ENCODE results near the gene PRR36.
A peak's percentile ranks its signal among the peaks of the same experiment; 100 is the strongest.

PRR36 gene

DNA sequence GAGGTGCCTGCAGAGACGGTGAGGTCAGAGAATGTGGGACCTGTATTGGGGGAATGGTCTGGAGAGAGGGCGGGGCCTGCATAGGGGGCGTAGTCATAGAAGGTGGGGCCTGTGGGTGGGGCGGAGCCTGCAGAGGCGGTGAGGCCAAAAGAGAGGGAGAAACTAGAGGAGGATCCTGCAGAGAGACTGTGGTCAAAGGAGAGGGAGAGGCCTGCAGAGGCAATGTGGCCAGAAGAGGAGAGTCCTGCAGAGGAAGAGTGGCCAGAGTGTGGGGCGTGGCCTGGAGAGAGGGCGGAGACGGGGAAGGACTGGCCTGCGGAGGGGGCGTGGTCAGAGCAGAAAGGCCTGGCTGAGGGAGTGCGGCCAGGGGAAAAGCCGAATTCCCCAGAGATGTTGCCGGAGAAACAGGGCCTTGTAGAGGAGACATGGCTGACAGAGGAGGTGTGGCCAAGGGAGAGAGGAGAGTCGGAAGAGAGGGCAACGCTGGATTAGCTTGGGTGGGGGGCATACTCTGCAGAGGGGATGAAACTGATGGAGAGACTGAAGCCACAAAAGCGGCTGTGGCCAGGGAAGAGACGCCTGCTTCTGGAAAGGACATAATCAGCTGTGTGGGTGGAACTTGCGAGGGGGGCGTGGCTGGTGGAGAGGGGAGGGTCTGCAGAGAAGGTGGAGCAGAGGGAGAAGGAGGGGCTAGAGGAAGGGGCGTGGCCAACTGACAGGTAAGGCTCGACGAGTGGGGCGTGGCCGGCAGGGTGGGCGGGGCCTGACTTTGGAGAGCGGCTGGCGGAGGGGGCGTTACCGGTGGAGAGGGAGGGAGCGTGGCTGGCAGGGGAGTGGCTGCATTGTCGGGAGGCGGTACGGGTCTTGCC, 2.5 kb downstream of the PRR36 start:
- peak; percentile 94 for DNase-seq (ENCODE audit: low spot score)

DNA sequence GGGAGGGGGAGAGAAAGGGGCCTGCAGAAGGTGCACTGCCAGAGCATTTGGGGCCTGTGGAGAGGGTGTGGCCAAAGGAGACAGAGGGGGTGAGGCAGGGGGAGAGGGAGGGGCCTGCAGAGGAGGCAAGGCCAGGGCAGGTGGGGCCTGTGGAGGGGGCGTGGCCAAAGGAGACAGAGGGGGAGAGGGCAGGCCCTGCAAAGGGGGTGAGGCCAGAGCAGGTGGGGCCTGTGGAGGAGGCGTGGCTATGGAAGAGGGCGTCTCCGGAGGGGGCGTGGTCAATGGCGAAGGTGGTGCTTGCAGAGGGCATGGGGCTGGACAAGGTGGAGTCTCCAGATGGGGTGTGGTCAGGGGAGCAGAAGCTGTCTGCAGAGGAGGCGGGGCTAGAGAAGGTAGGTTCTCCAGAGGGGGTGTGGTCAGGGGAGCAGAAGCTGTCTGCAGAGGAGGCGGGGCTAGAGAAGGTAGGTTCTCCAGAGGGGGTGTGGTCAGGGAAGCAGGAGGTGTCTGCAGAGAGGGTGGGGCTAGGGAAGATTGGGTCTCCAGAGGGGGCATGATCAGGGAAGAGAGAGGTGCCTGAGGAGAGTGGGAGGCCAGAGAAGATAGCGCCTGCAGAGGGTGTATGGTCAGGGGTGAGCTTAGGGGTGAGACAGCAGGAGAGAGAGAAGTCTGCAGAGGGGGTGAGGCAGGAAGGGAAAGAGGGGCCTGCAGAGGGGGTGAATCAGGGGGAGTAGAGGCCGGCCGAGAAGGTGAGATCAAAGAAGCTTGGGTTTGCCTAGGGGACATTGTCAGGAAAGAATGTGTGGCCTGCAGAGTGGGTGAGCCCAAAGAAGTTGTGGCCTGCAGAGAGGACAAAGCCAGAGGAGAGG, 3.4 kb downstream of the PRR36 start:
- no peak for DNase-seq (ENCODE audit: low spot score)

DNA sequence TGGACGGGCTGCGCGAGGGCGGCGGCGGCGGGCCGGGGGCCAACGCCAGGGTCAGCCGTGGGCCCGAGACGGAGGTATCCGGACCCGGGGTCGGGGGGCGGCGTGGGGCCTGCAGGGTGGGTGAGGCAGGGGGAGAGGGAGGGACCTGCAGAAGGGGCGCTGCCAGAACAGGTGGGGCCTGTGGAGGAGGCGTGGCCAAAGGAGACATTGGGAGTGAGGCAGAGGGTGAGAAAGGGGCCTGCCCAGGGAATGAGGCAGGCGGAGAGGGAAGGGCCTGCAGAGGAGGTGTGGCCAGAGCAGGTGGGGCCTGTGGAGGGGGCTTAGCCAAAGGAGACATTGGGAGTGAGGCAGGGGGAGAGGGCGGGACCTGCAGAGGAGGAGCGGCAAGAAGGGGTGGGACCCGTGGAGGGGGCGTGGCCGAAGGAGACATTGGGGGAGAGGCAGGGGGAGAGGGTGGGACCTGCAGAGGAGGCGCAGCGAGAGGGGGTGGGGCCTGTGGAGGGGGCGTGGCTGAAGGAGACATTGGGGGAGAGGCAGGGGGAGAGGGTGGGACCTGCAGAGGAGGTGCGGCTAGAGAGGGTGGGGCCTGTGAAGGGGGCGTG, 4.2 kb downstream of the PRR36 start:
- DNase-seq (ENCODE audit: low spot score) = no peak

GRCh38 chr19:7869453-7869909, 4.7 kb downstream of the PRR36 start:
- DNase-seq (ENCODE audit: low spot score) = peak; percentile 65

DNA sequence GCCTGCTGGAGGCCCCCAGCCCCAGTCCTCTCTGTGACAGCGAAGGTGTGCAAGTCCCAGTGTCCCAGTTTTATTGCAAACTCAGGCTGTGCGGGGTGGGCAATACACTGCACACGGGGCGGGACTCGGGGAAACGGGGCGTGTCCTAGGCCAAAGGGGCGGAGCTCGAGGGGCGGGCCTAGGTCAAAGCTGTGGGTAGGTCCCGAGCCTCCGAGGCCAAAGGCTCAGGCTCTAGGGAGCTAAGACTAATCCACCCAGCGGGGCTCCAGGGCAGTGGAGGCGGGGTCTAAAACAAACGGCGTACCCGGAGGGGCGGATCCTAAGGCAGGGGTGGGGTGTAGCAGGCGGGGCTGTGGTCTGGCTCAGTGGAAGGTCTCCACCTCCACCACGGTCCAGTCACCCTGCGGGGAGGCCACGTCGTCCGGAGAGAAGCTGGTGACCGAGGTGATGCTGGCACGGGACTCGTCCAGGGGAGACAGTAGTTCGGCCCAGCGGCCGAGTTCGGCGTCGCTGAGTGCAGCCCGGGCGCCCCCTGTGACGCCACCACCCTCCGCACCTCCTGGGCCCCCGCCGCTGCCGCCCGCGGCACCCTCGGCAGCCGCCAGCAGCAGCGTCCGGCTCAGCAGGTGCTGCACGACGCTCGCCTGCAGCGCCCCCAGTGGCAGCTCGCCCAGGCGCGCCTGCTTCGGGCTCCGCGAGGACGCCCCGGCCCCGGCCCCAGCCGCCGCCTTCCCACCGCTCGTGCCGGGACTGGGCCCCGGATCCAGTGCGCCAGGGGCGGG, 5.3 kb downstream of the PRR36 start:
- peak; percentile 80 for DNase-seq (ENCODE audit: low spot score)

- DNase-seq (ENCODE audit: low spot score) = no peak
Measured at GRCh38 chr19:7868326-7868670, 5.9 kb downstream of the PRR36 start.

- DNase-seq (ENCODE audit: low spot score) = no peak
Measured at GRCh38 chr19:7867092-7867844, 6.9 kb downstream of the PRR36 start.

DNA sequence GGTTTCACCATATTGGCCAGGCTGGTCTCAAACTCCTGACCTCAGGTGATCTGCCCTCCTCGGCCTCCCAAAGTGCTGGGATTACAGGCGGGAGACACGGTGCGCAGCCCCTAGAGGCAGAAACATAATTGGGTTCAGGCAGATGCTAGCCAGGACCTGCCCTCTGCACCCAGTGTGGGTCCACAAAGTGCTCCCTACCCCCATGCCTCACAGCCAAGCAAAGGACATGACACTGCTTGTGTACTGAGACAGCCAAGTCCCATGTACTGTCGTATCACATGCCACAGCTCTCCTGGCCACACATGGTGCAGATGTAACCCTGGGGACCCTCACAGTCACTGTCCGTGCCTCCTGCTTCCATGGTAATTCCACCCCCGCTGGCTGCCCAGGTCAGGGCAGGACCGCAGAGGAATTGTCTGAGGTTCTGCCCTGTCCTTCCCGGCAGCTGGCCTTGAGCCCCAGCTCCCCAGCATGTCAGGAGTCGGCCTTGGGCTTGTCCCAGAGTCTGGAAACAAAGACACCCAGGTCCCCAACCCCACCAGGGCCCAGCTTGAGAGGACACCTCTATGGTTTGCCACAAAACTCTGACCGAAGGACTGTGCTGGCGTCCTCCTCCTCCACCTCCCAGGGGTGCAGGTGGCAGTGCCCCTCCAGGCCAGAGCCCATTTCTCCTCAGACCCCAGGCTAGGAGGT, 7.6 kb downstream of the PRR36 start:
- no peak for DNase-seq (ENCODE audit: low spot score)

GRCh38 chr19:7865262-7865911, 8.8 kb downstream of the PRR36 start:
- DNase-seq (ENCODE audit: low spot score) = no peak

GRCh38 chr19:7864690-7865074, 9.5 kb downstream of the PRR36 start:
- no peak for DNase-seq (ENCODE audit: low spot score)

GRCh38 chr19:7863971-7864689, 10.1 kb downstream of the PRR36 start:
- DNase-seq (ENCODE audit: low spot score) = no peak

- no peak for DNase-seq (ENCODE audit: low spot score)
Measured at GRCh38 chr19:7863157-7863970, 10.8 kb downstream of the PRR36 start.

GRCh38 chr19:7862413-7862951, 11.7 kb downstream of the PRR36 start:
- DNase-seq (ENCODE audit: low spot score) = peak; percentile 75

DNA sequence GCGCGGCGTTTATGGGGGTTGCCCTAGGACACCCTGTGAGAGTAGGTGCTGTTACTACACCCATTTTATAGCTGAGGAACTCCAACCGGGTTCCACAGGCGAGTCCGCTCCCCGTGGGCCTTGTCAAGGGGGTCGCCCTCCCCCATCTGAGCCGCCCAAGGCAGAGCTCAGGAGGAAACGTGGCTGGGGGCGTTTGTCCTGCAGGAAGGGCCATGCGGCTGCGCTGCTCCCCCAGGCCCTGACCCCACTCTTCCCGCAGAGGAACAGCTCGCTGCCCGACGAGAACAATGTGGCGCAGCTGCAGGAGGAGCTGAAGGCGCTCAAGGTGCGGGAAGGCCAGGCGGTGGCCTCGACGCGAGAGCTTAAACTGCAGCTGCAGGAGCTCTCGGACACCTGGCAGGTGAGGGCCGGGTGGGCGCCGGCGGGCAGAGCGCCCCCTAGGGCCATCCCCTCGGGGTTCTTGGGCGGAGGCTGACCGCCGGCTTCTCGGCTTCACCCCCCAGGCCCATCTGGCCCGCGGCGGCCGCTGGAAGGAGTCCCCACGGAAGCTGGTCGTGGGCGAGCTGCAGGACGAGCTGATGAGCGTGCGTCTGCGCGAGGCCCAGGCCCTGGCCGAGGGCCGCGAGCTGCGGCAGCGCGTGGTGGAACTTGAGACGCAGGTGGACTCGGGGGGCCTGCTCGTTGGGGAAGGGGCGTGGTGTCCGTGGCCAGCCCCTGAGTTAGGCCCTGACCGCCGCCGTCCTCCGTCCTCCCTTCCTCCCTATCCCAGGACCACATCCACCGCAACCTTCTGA, 12.4 kb downstream of the PRR36 start:
- no peak for DNase-seq (ENCODE audit: low spot score)

DNA sequence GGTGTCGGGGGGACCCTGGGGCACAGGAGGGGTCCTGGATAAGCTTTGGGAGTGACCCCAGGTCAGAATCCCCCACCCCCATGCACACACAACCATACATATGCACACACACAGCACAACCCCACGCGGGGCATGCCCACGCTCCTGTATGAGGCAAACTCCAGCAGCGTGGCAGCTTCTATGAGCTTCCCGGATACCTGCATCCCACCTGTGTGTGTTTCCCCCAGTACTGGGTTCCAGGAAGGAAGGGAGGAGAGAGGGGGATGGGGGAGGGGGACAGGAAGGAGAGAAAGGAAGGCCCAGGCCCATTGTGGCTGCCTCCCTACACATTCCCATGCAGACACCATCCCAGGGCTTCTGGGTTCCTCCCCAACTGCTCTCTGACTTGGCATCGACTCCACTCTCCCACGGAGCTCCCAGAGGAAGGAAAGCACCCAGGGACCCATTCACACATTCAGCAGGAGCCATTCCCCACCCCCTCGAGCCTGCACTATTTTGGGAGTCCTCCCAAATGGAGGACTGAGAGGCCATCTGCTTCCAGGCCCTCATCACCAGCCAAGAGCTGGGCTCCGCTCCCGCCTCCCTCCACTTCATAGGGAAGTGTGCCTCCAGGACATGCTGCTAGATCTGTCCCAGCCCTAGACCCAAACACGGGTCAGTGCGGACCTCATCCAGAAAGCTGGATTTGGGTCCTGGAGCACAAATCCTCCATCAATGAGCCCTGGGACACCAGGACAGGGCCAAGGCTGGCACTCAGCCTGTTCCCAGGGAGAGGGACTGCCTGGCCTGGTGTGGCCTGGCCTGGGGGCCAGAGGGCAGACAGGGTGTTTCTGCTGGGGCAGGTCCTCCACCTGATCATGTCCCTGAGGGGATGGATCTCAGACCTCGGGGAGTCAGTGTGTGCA, 13.2 kb downstream of the PRR36 start:
- DNase-seq (ENCODE audit: low spot score) = no peak
